Activated CD8-positive, alpha-beta memory T cell treated with anti-CD3 and anti-CD28 coated beads for 4 hours (primary cell): ENCODE data around the gene TPPP.
"Not testable (repeated sequence)": the region's sequence is repeated elsewhere in the genome, so short reads cannot be mapped to it uniquely, and the experiment has no call there.

Experiments
- DNase-seq, 2 donors: peaks; one replicate each; pipeline ENCODE4 v3.0.0-alpha.2; 2020; ENCODE audit warnings: low read depth in 2 of 2

TPPP gene

DNA sequence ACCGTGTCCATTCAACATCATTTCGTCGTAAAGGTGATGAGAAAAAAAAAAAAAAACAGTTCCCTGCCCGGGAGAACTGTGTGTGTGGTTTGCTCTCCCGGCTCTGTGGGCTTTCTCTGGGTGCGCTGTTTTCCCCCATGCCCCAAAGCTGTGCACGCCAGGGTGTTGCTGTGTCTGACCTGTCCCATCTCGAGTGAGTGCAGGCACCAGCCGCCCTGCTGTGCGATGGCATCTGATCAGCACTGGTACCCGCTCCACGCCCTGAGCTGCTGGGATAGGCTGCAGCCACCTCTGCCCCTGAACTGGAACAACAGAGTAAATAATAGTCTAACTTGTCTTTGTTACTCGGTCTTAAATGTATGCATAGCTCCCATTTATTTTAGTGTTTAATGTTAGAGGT is 47.7 kb downstream of the TPPP start:
- no peak for DNase-seq

DNA sequence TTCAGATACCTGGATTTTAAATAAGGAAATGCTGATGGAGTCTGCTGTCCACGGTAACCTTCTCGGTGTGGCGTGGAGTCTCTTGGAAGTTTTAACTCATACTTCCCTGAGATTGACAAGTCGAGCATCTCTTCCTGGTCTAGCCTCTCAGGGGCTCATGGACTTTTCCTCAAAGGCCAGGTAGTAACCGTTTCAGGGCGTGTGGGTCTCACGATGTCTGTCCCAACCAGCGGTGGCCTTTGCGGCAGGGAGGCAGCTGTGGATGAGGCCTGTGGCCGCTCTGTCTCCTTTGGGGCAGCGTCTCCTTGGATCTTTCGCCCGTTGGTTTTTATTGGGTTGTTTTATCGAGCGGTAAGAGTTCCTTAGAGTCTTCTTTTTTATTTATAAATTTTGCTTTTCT is 48.2 kb downstream of the TPPP start:
- DNase-seq = no peak

DNA sequence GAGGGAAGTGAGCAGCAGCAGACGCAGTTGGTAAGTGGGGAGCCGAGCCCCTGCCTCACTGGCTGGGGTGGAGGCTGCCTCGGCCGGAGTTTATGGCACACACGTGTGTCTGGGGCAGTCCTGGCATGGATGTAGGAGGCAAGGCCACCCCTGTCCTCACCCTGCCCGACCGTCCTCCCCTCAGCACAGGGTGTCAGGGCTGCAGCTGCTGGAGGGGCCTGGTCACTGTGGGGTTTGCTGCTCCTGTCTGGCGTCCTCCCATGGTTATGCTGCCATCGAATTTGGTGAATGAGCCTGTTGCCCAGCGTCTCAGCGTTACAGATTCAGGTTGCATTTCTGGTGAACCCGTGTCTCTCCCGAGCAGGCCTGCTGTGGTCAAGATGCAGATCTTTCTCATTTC is 48.6 kb downstream of the TPPP start:
- DNase-seq = no peak

DNA sequence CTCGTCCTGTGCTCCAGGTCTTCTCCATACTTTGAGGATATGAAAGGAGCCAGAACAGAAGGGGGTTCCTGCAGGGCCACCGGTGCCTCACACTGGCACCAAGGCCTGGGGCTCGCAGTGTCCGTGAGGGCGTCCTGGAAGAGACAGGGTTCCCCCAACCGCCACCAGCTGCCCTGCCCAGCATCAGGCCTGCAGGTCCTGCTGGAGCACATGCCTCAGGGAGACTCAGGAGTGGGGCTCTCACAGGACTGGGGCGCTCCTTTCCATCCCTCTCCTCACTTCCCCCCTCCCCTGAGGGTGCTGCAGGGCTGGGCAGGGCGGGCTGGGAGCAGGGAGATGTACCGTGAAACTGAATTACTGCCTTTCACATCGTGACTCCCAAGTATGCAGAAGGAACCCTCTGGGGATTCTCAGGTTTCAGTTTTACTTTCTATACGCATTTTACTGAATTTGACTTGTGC is 49.3 kb downstream of the TPPP start:
- no peak for DNase-seq

DNA sequence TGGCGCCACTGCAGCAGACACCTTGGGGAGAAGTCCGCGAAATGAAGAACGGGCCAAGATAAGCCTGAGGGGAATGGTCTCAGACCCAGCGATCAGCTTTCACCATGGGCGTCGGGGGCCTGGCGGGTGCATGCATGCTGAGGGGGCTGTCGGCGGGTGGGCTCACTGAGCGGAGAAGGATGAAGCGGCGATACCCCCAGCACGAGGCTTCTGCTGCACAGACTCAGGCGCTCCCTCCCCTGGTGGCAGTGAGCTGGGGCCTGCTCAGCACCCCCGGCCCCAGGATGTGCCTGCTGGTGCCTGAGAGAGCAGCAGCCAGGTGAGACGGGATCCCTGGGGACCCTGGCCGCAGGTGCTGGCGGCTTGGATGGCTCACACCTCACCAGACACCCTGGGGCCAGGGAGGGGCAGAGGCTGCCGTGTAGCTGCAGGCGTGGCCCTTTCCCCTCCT is 49.8 kb downstream of the TPPP start:
- DNase-seq = no peak

DNA sequence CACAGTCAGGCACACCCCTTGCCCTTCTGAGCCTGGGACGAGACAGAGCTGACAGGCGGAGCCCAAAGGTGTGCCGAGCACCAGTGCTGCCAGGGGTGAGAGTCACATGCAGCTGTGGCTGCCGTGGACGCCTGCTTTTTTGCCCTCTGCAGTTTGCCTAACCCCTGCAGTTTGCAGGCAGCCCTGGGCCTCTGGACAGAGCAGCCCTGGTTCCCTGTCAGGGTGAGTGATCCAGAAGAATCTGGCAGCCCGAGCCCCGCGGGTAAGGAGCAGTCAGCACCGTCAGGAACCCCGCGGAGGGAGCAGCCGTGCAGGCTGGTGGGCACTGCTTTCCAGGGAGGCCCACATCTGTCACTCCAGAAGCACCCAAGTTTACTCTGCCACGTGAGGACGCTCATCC is 50.7 kb downstream of the TPPP start:
- DNase-seq = no peak

DNA sequence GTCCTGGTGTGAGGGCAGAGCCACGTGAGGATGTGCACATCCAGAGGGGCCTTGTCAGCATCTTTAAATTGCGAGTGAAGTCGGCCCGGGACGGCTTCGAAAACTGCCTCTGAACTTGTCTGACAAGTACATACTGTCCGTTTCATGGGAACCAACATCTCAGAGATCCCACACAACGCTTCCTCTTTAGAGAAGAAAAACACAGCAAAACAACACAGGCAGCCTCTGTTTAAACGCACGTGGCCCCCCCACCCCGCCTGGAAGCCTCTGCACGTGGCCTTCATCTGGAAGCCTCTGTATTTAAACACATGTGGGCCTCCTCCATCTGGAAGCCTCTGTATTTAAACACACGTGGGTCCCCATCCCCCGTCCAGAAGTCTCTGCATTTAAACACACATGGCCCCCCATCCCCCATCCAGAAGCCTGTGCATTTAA is 51.8 kb downstream of the TPPP start:
- DNase-seq = no peak

DNA sequence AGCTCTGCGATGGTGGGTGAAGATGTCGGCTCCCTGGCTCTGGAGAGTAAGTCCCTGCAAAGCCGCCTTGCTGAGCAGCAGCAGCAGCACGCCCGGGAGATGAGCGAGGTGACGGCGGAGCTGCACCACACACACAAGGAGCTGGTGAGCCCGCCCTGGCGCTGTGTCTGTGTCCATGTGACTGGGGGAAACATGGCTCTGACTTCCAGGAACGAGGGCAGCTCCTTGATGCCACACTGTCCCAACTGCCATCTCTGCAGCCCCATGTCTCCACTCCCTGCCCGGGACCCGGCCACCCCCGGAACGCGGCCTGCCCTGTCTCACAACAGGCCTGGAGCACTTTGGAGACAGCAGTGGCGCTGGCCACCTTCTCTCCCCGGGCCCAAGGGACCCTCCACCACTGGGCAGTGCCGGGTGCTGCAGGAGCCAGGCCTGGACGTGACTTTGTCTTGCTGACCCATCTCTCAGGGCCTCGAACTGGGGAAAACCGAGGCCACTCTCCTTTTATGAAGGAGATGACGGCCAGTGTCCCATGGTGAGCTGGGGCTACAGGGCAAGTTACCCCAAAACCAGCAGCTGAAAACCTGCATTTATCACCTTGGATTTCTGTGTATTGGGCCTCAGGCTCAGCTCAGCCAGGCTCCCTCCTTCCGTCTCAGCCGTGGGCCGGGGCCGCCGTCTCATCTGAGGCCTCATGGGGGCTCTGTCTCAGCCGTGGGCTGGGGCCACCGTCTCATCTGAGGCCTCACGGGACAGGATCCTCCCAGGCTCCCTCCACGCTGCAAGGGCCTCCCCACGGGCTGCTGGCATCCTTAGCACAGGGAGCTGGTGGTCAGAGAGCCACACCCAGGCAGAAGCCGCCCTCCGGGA is 52.5 kb downstream of the TPPP start:
- no peak for DNase-seq

DNA sequence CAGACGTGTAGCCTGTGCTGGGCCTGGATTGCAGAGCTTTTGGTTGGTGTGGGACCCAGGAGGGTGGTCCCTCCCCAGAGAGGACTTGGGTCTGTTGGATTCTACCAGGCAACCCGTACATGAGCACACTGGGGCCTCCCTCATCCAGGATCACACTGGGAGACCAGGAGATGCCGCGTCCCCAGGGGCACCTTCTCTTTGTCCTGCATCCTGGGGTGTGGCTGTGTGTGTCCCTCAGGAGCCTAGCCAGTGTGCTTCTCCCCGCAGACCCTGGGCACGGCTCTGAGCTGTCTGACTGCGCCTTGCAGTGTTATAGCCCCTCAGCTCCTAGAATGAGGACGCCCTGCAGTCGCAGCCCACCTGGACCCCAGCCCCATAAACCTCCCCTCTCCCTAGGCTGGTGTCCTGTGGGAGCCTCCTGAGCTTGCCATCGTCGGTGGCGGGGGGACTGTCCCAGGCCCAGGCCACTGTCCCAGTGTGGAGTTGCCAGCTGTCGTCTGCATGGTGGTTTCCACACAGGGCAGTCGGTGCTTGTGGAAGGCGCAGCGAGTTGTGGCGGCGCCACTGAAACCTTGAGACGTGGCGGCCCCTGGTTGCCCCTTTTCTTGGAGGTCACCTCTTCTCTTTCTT is 53.5 kb downstream of the TPPP start:
- no peak for DNase-seq

DNA sequence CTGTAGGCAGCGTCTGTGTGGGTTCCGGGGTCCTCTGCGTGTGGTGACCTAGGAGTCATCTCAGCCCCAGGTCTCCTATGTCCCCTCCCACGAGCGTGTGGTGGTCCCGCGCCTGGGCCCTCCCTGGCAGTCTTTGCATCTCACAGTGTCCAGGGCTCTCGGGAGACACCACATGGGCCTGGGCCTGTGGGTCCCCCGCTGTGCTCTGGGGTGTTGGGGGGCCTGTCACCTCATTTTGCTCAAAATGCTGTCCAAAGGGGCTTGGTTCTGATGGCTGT is 54.0 kb downstream of the TPPP start:
- DNase-seq = no peak

DNA sequence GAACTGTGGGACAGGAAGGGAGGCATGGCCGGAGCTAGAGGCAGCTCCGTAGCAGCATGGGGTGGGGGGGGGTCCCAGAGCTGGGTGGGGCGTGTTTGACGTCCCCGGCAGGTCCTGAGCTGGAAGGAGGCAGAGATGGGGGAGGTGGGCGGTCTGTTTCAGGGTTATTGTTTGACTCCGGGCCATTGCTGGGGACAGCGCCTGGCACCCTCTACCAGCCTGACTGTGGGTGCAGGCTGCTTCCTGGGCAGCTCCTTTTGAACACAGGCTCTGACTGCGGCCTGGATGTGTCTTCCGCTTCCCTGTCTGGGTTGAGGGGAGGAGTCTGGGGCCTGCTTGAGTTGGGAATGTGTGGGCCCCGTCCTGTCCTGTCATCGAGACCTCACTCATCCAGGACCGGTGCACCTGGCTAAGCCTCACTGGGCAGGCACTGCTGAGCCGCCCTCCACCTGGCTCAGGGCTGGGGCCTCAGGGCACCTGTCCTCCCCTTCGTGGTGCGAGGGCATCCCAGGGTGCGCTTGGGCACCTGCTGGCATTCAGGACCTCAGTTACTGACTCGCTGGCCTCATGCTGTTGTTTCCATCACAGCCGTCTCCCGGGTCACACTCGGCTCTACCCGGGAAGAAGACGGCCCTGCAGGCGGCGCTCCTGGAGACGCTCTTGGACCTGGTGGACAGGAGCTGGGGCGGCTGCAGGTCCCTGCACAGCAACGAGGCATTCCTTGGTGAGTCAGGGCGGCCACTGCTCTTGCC is 54.5 kb downstream of the TPPP start:
- DNase-seq = no peak

DNA sequence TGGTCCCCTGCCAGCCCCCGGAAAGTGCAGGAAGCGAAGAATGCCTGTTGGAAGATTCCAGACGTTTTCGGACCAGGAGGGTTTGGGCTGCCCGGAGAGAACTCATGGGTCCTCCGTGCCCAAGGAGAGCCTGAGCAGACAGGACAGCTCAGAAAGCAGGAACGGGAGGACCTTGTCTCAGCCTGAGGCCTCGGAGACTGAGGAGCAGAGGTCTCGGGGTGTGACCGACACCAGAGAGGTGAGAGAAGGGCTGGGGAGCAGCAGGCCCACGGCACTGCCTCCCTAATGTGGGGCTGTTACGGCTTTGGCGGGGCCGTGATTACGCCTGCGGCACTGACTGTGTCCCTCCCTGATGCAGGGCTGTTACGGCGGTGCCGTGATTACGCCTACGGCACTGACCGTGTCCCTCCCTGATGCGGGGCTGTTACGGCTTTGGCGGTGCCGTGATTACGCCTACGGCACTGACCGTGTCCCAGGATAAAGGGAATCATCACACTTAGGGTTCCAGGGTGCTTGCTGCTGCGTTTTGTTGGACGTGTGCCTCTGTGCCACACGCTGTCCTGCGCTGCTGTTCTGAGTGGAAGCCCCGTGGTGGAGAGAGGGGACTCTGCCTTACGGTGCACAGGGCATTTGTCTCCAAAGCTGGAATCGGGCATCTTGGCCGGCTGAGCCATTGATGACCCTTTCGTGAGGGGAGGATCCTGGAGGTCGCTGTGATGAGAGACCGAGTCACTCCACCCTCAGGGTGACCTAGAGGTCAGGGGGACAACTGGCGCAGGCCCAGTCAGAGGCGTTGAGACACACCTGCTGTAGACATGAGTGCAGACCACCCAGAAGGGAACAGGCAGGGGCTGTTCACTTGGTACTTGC is 55.3 kb downstream of the TPPP start:
- DNase-seq = no peak

DNA sequence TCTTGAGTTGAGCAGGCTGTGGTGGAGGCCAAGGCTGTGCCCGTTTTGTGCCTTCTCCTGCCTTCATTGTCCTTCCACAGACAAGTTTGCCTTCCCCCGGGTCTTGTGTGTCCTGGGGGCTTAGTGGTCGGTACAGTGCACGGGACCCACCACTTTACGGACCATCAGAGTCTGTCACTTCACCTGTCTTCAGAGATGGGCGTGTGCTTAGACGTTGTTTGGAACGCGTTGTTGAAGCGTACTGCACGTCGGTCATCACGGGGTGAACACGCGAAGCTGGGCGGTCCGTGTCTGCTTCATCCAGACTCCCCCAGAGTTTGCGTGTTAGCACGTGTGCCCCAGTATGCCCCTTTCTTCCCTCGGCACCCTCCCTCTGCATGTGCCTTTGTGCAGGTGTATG is 56.2 kb downstream of the TPPP start:
- no peak for DNase-seq

DNA sequence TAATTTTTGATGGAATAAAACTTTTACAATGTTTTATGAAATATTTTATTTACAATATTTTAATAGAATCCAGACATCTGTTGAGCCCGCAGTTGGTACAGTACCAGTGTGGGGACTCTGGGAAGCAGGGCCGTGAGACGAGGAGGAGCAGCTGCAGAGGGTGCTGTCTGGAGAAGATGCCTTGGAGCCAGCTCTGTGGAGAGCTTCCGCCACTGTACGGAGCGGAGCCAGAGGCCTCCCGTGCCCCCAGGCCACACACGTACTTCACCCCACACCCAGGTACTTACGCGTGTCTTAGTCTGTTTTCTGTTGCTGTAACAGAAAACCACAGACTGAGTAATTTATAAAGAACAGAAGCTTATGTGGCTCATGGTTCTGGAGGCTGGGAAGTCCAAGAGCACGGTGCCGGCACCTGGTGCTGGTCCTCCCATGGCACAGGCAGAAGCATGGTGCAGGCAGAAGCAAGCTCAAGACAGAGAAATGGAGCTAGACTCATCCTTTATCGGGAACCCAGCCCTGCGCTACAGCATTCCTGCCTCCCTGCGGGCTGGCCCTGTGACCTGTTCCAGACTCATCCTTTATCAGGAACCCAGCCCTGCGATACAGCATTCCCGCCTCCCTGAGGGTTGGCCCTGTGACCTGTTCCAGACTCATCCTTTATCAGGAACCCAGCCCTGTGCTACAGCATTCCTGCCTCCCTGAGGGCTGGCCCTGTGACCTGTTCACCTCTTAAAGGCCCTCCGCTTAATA is 57.7 kb downstream of the TPPP start:
- no peak for DNase-seq

DNA sequence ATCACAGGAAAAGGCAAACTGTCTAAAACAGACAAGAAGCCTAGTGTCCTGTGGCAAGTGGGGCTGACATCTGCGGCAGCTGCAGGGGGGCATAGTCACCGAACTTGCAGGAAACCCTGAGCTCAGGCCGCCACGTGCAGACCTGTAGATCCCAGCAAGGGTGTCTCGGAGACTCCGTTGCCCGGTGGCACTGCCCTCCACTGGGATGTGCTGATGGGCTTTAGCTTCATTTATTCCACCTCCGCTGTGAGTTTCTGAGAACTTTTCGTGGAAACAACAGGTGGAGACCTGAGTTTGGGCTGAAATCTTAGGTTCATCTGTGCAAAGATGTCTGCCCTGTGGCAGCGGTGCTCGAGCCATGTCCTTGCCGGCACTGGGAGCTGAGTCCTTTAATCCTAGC is 59.0 kb downstream of the TPPP start:
- no peak for DNase-seq

DNA sequence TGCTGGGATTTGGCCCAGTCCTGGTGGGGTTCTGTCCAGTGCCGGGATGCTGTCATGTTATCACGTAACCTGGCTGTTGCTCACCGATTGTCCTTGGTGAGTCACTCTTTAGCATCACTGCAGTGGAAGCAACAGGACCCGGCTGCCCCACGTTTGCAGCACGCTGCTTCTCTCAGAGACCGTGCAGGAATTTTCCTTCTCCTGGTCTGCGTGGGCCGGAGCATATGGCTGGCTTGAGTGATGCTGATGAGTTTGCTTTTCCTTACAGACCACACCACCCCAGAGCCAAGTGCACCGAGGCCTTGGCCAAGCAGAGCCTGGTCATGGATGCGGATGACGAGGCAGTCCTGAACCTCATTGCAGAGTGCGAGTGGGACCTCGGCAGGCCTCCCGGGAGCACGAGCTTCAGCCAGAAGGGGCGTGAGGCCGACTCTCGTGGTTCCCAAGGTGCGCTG is 59.6 kb downstream of the TPPP start:
- DNase-seq = no peak

DNA sequence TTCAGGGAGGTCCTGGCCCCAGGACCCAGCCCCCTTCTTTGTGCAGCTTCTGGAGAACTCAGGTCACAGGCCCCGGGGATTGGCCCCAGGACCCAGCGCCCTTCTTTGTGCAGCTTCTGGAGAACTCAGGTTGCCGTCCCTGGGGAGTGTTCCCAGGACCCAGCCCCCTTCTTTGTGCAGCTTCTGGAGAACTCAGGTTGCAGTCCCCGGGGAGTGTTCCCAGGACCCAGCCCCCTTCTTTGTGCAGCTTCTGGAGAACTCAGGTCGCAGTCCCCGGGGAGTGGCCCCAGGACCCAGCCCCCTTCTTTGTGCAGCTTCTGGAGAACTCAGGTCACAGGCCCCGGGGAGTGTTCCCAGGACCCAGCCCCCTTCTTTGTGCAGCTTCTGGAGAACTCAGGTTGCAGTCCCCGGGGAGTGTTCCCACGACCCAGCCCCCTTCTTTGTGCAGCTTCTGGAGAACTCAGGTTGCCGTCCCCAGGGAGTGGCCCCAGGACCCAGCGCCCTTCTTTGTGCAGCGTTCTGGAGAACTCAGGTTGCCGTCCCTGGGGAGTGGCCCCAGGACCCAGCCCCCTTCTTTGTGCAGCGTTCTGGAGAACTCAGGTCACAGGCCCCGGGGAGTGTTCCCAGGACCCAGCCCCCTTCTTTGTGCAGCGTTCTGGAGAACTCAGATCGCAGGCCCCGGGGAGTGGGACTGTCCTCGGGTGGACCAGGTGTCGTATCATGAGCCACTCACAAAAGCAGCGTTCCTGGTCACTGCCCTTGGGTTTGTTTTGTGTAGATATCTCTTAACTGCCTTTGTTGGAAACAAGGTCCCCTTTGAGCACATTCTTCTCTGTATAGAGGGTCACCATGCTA is 64.6 kb downstream of the TPPP start:
- not testable (repeated sequence) for DNase-seq

DNA sequence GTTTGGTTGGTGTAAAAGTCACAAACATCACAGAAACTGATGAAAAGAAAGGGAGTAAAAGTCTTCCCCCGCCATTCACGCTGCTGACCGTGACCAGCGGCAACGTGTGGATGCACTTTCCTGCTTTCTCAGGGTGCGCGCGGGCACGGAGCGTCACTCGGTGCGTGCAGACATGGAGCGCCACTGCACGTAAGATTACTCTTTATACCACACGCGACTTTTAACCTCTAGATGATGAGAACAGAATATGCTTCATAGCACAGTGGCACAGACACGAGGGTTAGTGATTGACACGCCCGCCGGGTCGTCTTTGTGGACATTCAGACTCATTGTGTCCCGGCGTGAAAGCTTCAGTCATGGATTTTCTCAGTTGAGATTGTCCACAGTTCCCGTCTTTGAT is 65.3 kb downstream of the TPPP start:
- no peak for DNase-seq

DNA sequence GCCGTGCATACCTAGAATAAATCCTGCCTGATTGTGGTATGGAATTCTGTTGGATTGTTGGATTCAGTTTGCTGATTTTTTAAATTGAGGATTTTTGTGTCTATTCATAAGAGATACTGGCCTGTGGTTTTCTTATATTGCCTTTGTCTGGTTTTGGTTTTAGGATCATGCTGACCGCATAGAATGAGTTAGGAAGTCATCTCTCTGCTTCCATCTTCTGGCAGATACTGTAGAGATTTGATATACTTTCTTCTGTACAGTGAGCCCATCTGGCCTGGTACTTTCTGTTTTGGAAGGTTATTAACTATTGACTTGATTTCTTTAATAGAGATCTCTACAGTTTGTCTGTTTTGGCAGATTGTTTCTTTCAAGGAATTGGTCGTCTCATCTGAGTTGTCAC is 66.3 kb downstream of the TPPP start:
- no peak for DNase-seq

DNA sequence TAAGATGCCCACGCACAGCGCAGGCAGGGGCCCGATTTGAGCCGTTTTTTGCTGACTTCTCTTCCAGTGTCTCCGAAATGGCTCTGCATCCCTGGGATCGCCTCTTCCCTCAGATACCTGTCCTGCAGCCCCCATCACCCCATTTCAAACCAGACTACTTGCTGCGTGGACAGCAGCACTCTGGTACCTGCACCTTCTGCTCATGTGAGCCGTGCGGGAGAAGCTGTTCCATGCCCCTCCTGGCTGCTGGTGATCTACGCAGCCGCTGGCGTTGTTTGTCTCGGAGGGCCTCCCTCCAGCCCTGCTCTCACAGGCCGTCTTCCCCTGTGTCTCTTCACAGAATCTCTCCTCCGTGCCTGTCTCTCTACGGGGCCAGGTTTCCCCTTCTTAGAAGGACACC is 67.6 kb downstream of the TPPP start:
- no peak for DNase-seq
